ENCODE data around the gene GPANK1.

The GPANK1 gene

DNA sequence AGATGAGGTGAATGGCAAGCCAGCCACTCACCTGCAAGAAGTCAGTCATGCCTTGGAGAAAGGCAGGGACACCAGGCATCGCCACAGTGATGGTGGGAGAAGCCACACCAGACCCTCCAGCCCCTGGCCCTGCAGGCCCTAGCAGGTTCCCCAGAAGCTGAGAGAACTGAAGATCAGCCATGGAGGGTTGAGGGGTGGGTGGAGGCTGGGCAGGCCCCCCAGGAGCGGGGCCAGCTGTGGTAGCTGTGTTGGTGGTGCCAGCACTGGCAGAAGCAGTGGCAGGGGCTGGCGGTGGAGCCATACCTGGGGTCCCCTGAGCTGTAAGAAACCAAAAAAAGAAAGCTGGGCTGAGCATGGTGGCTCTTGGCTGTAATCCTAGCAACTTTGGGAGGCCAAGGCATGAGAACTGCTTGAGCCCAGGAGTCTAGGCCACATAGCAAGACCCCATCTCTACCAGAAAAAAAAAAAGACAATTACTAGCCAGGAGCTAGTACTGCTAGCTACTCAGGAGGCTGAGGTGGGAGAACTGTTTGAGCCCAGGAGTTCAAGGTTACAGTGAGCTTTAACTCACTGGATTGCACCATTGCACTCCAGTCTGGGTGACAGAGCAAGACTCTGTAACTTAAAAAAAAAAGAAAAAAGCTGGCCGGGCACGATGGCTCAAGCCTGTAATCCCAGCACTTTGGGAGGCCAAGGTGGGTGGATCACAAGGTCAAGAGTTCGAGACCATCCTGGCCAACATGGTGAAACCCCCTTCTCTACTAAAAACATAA is 21.8 kb downstream of the GPANK1 start:
- Histone ChIP-seq H3K9ac (ENCODE audit: low read length) (no peak overlapping the region), H2AFZ (ENCODE audit: low read depth, low read length) (no peak overlapping the region), H3K4me3 (ENCODE audit: low read length) (no peak overlapping the region), H3K4me2 (ENCODE audit: low read length) (no peak overlapping the region), H3K79me2 (ENCODE audit: low read length) (no peaks in the 10 kb centered on the region), H3K36me3 (replicated peaks; ENCODE audit: low read depth, low read length) (peaks cover 11% of the 10 kb centered on the region), H3K27me3 (ENCODE audit: low read depth, low read length) (no peaks in the 10 kb centered on the region), H3K27ac (ENCODE audit: low read length) (no peak overlapping the region), H3K9me3 (ENCODE audit: insufficient read depth, low read length) (no peaks in the 10 kb centered on the region), H3K4me1 (ENCODE audit: low read length) (no peaks in the 10 kb centered on the region), H4K20me1 (ENCODE audit: insufficient read depth, low read length) (no peaks in the 10 kb centered on the region)
- TF ChIP-seq EZH2phosphoT487 (IDR thresholded peaks at IDR 0.05; ENCODE audit: low read depth) = no peak
- TF ChIP-seq, protein P1, sequence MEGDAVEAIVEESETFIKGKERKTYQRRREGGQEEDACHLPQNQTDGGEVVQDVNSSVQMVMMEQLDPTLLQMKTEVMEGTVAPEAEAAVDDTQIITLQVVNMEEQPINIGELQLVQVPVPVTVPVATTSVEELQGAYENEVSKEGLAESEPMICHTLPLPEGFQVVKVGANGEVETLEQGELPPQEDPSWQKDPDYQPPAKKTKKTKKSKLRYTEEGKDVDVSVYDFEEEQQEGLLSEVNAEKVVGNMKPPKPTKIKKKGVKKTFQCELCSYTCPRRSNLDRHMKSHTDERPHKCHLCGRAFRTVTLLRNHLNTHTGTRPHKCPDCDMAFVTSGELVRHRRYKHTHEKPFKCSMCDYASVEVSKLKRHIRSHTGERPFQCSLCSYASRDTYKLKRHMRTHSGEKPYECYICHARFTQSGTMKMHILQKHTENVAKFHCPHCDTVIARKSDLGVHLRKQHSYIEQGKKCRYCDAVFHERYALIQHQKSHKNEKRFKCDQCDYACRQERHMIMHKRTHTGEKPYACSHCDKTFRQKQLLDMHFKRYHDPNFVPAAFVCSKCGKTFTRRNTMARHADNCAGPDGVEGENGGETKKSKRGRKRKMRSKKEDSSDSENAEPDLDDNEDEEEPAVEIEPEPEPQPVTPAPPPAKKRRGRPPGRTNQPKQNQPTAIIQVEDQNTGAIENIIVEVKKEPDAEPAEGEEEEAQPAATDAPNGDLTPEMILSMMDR (IDR thresholded peaks at IDR 0.05; ENCODE audit: low read depth, low read length) = no peak

DNA sequence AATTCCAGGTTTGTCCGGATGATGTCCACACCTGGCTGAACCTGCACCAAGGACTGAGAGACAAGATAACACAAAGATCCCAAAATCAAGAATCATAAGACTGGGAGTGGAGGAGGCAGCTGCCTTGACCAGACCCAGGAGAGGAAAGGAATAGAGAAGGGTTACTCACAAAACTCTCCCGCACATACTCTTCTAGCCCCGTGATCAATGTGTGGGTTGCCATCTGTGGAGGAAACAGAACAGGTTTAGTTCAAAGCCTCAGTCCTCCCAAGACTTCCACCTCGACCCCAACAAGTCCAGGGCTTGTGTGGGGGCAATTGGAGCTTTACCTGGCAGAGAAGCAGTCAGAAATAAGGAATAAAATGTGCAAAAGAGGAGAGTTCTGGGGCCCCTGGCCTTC is 23.4 kb downstream of the GPANK1 start:
- H3K27ac ChIP-seq (ENCODE audit: low read length) = no peak overlapping the region
- no peaks in the 10 kb centered on the region for H3K9me3 ChIP-seq (ENCODE audit: insufficient read depth, low read length)
- H4K20me1 ChIP-seq (ENCODE audit: insufficient read depth, low read length) = no peaks in the 10 kb centered on the region
- H3K9ac ChIP-seq (ENCODE audit: low read length) = no peak overlapping the region
- no peak overlapping the region for H2AFZ ChIP-seq (ENCODE audit: low read depth, low read length)
- no peak for TF ChIP-seq EZH2phosphoT487 (IDR thresholded peaks at IDR 0.05; ENCODE audit: low read depth)
- TF ChIP-seq, protein P1 (IDR thresholded peaks at IDR 0.05; ENCODE audit: low read depth, low read length) = no peak
- no peaks in the 10 kb centered on the region for H3K27me3 ChIP-seq (ENCODE audit: low read depth, low read length)
- no peaks in the 10 kb centered on the region for H3K79me2 ChIP-seq (ENCODE audit: low read length)
- no peaks in the 10 kb centered on the region for H3K4me1 ChIP-seq (ENCODE audit: low read length)
- H3K36me3 ChIP-seq (replicated peaks; ENCODE audit: low read depth, low read length) = peaks cover 14% of the 10 kb centered on the region
- no peak overlapping the region for H3K4me3 ChIP-seq (ENCODE audit: low read length)
- no peak overlapping the region for H3K4me2 ChIP-seq (ENCODE audit: low read length)

DNA sequence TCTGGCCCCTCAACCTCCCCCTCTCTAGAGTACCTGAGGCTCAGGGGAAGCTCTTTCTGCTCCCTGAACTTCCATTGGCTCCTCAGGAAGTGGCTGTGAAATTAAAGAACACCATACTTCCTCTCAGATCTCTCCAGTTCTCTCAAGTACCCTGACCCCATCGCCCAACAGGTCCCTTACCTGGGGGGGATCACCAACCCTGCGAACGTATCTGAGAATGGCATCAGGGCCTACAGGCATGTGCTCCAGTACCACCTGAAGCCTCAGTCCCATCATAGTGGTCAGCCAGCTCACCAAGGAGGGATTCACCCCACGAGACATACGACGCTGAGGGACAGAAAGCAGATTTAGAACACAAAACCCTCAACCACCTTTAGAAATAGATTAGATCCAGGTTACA is 24.2 kb downstream of the GPANK1 start:
- no peak overlapping the region for H3K9ac ChIP-seq (ENCODE audit: low read length)

DNA sequence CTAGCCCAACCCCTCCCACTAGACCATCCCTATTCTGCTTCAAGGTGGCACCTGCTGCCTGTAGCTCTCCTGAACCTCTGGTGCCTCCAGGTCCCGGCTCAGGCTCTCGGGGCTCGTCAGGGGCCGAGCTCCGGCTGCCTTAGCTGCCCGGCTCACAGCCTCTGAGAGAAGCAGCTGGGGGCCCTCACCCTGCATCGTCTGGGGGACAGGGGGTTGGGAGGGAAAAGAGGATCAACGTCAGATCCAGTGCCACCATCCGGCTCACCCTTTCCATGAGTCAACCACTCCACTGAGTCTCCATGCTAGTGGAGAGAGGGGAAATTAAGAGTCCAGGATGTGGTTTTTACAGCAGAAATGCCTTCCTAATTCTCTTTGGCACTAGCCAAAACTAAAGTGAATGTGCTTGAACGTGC is 25.3 kb downstream of the GPANK1 start:
- Histone ChIP-seq H3K9me3 (ENCODE audit: insufficient read depth, low read length) (no peaks in the 10 kb centered on the region), H3K4me3 (ENCODE audit: low read length) (no peak overlapping the region), H3K36me3 (replicated peaks; ENCODE audit: low read depth, low read length) (peaks cover 19% of the 10 kb centered on the region), H3K4me1 (ENCODE audit: low read length) (no peaks in the 10 kb centered on the region), H3K27me3 (ENCODE audit: low read depth, low read length) (no peaks in the 10 kb centered on the region), H3K9ac (ENCODE audit: low read length) (no peak overlapping the region), H3K4me2 (ENCODE audit: low read length) (no peak overlapping the region), H3K27ac (ENCODE audit: low read length) (no peak overlapping the region), H3K79me2 (ENCODE audit: low read length) (no peaks in the 10 kb centered on the region), H4K20me1 (ENCODE audit: insufficient read depth, low read length) (no peaks in the 10 kb centered on the region), H2AFZ (ENCODE audit: low read depth, low read length) (no peak overlapping the region)
- TF ChIP-seq, protein P1 (IDR thresholded peaks at IDR 0.05; ENCODE audit: low read depth, low read length) = no peak
- no peak for TF ChIP-seq EZH2phosphoT487 (IDR thresholded peaks at IDR 0.05; ENCODE audit: low read depth)

More for the DNA sequence above, 24.2 kb downstream of the GPANK1 start:
- Histone ChIP-seq H3K36me3 (replicated peaks; ENCODE audit: low read depth, low read length) (peaks cover 18% of the 10 kb centered on the region), H3K4me1 (ENCODE audit: low read length) (no peaks in the 10 kb centered on the region), H3K79me2 (ENCODE audit: low read length) (no peaks in the 10 kb centered on the region), H3K9me3 (ENCODE audit: insufficient read depth, low read length) (no peaks in the 10 kb centered on the region), H3K4me2 (ENCODE audit: low read length) (no peak overlapping the region), H3K27me3 (ENCODE audit: low read depth, low read length) (no peaks in the 10 kb centered on the region), H3K27ac (ENCODE audit: low read length) (no peak overlapping the region), H2AFZ (ENCODE audit: low read depth, low read length) (no peak overlapping the region), H4K20me1 (ENCODE audit: insufficient read depth, low read length) (no peaks in the 10 kb centered on the region), H3K4me3 (ENCODE audit: low read length) (no peak overlapping the region)
- TF ChIP-seq, protein P1 (IDR thresholded peaks at IDR 0.05; ENCODE audit: low read depth, low read length) = no peak
- TF ChIP-seq EZH2phosphoT487 (IDR thresholded peaks at IDR 0.05; ENCODE audit: low read depth) = no peak

Data from OCI-LY3 (cell line).